ENCODE data around the gene CHST11. TPM values are rescaled to one million over a fixed set of nuclear protein-coding genes. Genes with fewer than 3 reads are reported as not detected.

Gene CHST11
- total RNA-seq, 1 experiment from 2014 or later: 1.1 TPM

DNA sequence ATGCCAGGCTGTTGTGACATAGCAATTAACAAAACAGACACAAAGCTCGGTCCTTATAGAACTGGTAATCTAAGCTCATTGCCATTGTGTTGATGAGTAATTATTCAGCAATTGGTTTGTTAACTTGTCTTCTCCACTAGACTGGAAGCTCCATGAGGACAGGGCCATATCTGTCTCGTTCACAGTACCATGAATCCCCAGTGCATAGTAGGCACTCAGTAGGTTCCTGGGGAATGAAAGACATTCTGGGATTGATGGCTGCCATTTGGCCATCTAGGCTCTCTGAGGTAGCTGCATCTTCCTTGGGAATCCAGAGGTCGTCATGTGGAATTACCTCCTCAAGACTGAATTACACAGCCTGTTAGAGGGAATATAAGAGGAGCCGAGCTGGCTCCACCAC, 177.3 kb downstream of the CHST11 start:
- Mint-ChIP-seq H3K4me3 (ENCODE audit: low read depth, unreplicated experiment) (no peak overlapping the region), H3K27ac (ENCODE audit: unreplicated experiment) (no peak overlapping the region), H3K9me3 (ENCODE audit: low read depth, unreplicated experiment) (no peaks in the 10 kb centered on the region), H3K36me3 (ENCODE audit: insufficient read depth, unreplicated experiment) (no peaks in the 10 kb centered on the region), H3K27me3 (ENCODE audit: unreplicated experiment) (peaks cover 57% of the 10 kb centered on the region), H3K4me1 (ENCODE audit: low read depth, unreplicated experiment) (no peaks in the 10 kb centered on the region)
- CTCF ChIA-PET: no interaction called here
- intact Hi-C loops (cut with micrococcal nuclease; ENCODE audit: unreplicated experiment): no loop called here
- no TSS peak for BruUV-seq (replicated peaks)
- TF ChIP-seq, protein P1, sequence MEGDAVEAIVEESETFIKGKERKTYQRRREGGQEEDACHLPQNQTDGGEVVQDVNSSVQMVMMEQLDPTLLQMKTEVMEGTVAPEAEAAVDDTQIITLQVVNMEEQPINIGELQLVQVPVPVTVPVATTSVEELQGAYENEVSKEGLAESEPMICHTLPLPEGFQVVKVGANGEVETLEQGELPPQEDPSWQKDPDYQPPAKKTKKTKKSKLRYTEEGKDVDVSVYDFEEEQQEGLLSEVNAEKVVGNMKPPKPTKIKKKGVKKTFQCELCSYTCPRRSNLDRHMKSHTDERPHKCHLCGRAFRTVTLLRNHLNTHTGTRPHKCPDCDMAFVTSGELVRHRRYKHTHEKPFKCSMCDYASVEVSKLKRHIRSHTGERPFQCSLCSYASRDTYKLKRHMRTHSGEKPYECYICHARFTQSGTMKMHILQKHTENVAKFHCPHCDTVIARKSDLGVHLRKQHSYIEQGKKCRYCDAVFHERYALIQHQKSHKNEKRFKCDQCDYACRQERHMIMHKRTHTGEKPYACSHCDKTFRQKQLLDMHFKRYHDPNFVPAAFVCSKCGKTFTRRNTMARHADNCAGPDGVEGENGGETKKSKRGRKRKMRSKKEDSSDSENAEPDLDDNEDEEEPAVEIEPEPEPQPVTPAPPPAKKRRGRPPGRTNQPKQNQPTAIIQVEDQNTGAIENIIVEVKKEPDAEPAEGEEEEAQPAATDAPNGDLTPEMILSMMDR (IDR thresholded peaks at IDR 0.05; ENCODE audit: unreplicated experiment): no peak
- no peak for DNase-seq

DNA sequence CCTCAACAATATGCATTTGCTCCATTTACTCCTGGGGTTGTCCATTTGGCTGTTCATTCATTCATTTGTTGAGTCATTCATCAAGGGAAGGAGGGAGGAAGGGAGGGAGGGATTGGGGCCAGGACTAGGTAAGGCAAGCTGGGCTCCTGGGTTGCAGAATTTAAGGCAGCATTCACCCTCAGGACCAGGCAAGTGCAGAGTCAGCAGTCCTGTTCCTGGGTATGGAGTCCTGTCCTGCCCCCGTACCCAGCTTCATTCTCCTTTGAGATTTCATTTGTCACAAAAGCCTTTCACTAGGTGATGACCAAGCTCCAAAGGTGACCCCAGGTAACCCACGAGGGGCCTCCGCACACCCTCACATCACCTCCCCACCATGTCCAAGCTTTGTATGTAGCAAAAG, 178.1 kb downstream of the CHST11 start:
- no TSS peak for BruUV-seq (replicated peaks)
- H3K9me3 Mint-ChIP-seq (ENCODE audit: low read depth, unreplicated experiment): no peaks in the 10 kb centered on the region
- DNase-seq: no peak
- H3K27ac Mint-ChIP-seq (ENCODE audit: unreplicated experiment): no peak overlapping the region
- TF ChIP-seq, protein P1 (IDR thresholded peaks at IDR 0.05; ENCODE audit: unreplicated experiment): no peak
- no peaks in the 10 kb centered on the region for H3K36me3 Mint-ChIP-seq (ENCODE audit: insufficient read depth, unreplicated experiment)
- H3K27me3 Mint-ChIP-seq (ENCODE audit: unreplicated experiment): peaks cover 63% of the 10 kb centered on the region
- H3K4me3 Mint-ChIP-seq (ENCODE audit: low read depth, unreplicated experiment): no peak overlapping the region
- CTCF ChIA-PET: no interaction called here
- intact Hi-C loops (cut with micrococcal nuclease; ENCODE audit: unreplicated experiment): no loop called here
- no peaks in the 10 kb centered on the region for H3K4me1 Mint-ChIP-seq (ENCODE audit: low read depth, unreplicated experiment)

DNA sequence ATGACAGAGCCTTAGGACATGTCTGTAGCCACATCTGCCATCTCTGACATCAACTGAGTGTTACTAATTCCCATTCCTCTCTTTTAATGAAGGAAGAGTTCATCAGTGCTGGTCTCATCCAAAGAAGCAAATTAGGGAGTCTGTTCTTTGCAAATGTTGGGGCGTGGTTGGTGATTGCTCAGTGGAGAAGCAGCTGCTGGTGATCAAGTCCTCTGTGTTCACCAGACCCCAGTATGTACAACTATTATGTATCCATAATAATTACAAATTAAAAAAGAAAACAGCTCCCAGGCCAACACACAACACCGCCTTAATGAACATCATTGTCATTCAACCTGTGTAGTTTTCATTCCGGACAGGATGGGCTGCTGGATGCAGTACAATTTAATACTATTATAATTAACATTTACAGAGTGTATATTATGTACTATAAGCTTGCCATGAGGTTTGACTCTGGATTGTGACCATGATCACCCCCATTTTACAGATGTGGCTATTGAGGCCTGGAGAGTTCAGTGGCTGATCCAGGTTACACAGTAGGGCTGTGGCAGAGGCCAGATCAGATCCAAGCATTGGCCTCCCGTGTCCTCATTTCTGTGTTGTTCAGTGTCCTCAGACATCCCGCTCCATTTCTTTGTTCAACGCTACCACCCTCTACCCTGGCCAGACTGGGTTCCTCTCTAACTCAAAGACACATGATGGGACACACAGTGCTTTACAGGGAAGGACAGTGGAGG, 179.0 kb downstream of the CHST11 start:
- no TSS peak for BruUV-seq (replicated peaks)
- peaks cover 67% of the 10 kb centered on the region for H3K27me3 Mint-ChIP-seq (ENCODE audit: unreplicated experiment)
- no peaks in the 10 kb centered on the region for H3K4me1 Mint-ChIP-seq (ENCODE audit: low read depth, unreplicated experiment)
- TF ChIP-seq, protein P1 (IDR thresholded peaks at IDR 0.05; ENCODE audit: unreplicated experiment): no peak
- H3K9me3 Mint-ChIP-seq (ENCODE audit: low read depth, unreplicated experiment): no peaks in the 10 kb centered on the region
- no peaks in the 10 kb centered on the region for H3K36me3 Mint-ChIP-seq (ENCODE audit: insufficient read depth, unreplicated experiment)
- intact Hi-C loops (cut with micrococcal nuclease; ENCODE audit: unreplicated experiment): no loop called here
- no peak overlapping the region for H3K4me3 Mint-ChIP-seq (ENCODE audit: low read depth, unreplicated experiment)
- CTCF ChIA-PET: no interaction called here
- no peak for DNase-seq
- H3K27ac Mint-ChIP-seq (ENCODE audit: unreplicated experiment): no peak overlapping the region

DNA sequence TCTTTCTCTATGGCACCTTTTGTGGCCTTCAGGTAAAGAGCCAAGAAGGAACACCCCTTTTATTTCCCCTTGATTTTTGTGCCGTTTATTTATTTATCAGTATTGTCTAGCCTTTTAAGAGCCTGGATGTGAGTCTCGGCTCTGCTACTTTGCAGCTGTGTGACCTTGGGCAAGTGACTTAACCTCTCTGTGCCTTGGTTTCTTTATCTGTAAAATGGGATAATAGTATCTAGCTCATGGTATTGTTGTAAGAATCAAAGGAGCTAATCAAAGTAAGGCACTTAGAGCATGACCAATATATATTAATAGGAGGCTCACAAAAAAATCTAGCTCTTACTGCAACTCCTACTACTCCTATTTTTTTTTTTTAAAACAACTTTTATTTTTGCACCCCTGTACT, 179.7 kb downstream of the CHST11 start:
- DNase-seq: no peak
- BruUV-seq (replicated peaks): no TSS peak
- Mint-ChIP-seq H3K4me3 (ENCODE audit: low read depth, unreplicated experiment) (no peak overlapping the region), H3K36me3 (ENCODE audit: insufficient read depth, unreplicated experiment) (no peaks in the 10 kb centered on the region), H3K27ac (ENCODE audit: unreplicated experiment) (no peak overlapping the region), H3K27me3 (ENCODE audit: unreplicated experiment) (peaks cover 66% of the 10 kb centered on the region), H3K9me3 (ENCODE audit: low read depth, unreplicated experiment) (no peaks in the 10 kb centered on the region), H3K4me1 (ENCODE audit: low read depth, unreplicated experiment) (no peaks in the 10 kb centered on the region)
- intact Hi-C loops (cut with micrococcal nuclease; ENCODE audit: unreplicated experiment): no loop called here
- CTCF ChIA-PET: interaction anchor here (0.5 kb wide), 1 partner anchor 319 kb away, joined by 3 read pairs; no protein-coding TSS in a partner anchor
- TF ChIP-seq, protein P1 (IDR thresholded peaks at IDR 0.05; ENCODE audit: unreplicated experiment): no peak
